AG09309 (cell line): ENCODE measurements around the gene ANK2.
A peak's percentile ranks its signal among the peaks of the same experiment; 100 is the strongest.

Source experiments
- DNase-seq: peaks from one replicate; pipeline ENCODE4 v3.0.0-alpha.2; 2010; ENCODE audit warnings: low read depth
- H3K4me3 ChIP-seq: 2 replicates; pipeline ENCODE4 v1.5.1; 2011; ENCODE audit warnings: mild to moderate bottlenecking, low read depth, low read length, moderate library complexity; ENCODE audit not compliant: control insufficient read depth
- CTCF ChIP-seq: IDR thresholded peaks from 2 replicates; pipeline ENCODE4 v1.5.1; 2011; ENCODE audit warnings: mild to moderate bottlenecking, low read depth, low read length, inconsistent platforms; ENCODE audit not compliant: insufficient read depth, control insufficient read depth; ENCODE audit errors: missing control alignments

Gene ANK2

GRCh38 chr4:113385281-113385899, 335.9 kb downstream of the ANK2 start:
- no peak for DNase-seq
- no peak overlapping the region for H3K4me3 ChIP-seq
- no peak for TF ChIP-seq CTCF

- no peak for TF ChIP-seq CTCF
- no peak for DNase-seq
- no peak overlapping the region for H3K4me3 ChIP-seq
Measured at GRCh38 chr4:113389160-113389559, 339.7 kb downstream of the ANK2 start.

- DNase-seq, result no peak
- no peak for TF ChIP-seq CTCF
- no peak overlapping the region for H3K4me3 ChIP-seq
Measured at GRCh38 chr4:113390850-113391249, 341.4 kb downstream of the ANK2 start.

- TF ChIP-seq CTCF, result no peak
- H3K4me3 ChIP-seq, result no peak overlapping the region
- DNase-seq, result no peak
Measured at GRCh38 chr4:113394108-113394729, 344.8 kb downstream of the ANK2 start.

GRCh38 chr4:113394730-113395530, 345.5 kb downstream of the ANK2 start:
- no peak overlapping the region for H3K4me3 ChIP-seq
- peak; percentile 70 for TF ChIP-seq CTCF
- DNase-seq, result peak; percentile 70

- H3K4me3 ChIP-seq, result no peak overlapping the region
- DNase-seq, result peak; percentile 60
- TF ChIP-seq CTCF, result no peak
Measured at GRCh38 chr4:113397114-113397701, 347.8 kb downstream of the ANK2 start.
